Lower leg skin (tissue), 3 donors: Measurements from ENCODE around the gene TM4SF4.

Source experiments
- POLR2A ChIP-seq, 2 donors: fragments of 450-650 bp; IDR thresholded peaks; one replicate each; pipeline ENCODE4 v1.6.1; 2016 to 2017; ENCODE audit warnings: antibody characterized with exemption in 2 of 2, mild to moderate bottlenecking in 1 of 2, moderate library complexity in 1 of 2
- TF ChIP-seq, protein P1 (sequence below), 3 donors: fragments of 450-650 bp; IDR thresholded peaks; one replicate each; pipeline ENCODE4 v1.5.1; 2016; ENCODE audit warnings: antibody characterized with exemption in 3 of 3, mild to moderate bottlenecking in 3 of 3, moderate library complexity in 2 of 3

DNA sequence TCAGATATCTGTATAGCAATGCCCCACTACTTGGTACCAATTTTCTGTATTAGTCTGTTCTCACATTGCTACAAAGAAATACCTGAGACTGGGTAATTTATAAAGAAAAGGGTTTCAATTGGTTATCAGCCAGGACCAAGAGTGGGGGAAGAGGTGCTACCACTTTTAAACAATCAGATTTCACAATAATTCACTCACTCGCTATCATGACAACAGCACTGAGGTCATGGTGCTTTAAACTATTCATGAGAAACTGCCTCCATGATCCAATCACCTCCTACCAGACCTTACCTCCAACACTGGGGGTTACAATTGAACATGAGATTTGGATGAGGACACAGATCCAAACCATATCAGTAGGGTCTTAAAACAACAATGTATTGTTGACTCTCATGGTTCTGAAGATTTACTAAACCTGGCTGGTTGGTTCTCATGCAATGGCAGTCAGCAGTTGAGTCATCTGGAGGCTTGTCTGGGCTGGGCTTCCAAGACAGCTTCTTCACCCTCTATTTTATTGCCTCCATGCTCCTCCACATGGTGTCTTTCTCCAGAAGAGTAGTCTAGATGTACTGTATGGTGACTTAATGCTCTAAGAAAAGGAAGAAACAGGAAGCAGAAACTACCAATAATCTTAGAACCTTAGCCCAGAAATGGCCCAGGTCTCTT is 21.2 kb upstream of the TM4SF4 start:
- TF ChIP-seq POLR2A (IDR thresholded peaks at IDR 0.05): no peak
- TF ChIP-seq, protein P1, sequence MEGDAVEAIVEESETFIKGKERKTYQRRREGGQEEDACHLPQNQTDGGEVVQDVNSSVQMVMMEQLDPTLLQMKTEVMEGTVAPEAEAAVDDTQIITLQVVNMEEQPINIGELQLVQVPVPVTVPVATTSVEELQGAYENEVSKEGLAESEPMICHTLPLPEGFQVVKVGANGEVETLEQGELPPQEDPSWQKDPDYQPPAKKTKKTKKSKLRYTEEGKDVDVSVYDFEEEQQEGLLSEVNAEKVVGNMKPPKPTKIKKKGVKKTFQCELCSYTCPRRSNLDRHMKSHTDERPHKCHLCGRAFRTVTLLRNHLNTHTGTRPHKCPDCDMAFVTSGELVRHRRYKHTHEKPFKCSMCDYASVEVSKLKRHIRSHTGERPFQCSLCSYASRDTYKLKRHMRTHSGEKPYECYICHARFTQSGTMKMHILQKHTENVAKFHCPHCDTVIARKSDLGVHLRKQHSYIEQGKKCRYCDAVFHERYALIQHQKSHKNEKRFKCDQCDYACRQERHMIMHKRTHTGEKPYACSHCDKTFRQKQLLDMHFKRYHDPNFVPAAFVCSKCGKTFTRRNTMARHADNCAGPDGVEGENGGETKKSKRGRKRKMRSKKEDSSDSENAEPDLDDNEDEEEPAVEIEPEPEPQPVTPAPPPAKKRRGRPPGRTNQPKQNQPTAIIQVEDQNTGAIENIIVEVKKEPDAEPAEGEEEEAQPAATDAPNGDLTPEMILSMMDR (IDR thresholded peaks at IDR 0.05): no peak
